Activated CD4-positive, alpha-beta T cell treated with anti-CD3 and anti-CD28 coated beads for 4 hours (primary cell): Measurements from ENCODE around the gene SHANK1.

ENCODE experiments used
- DNase-seq, 2 donors: peaks; one replicate each; pipeline ENCODE4 v3.0.0-alpha.2; 2020

Gene SHANK1

GRCh38 chr19:50725911-50726230, 6.3 kb upstream of the SHANK1 start:
- DNase-seq, result no peak

DNA sequence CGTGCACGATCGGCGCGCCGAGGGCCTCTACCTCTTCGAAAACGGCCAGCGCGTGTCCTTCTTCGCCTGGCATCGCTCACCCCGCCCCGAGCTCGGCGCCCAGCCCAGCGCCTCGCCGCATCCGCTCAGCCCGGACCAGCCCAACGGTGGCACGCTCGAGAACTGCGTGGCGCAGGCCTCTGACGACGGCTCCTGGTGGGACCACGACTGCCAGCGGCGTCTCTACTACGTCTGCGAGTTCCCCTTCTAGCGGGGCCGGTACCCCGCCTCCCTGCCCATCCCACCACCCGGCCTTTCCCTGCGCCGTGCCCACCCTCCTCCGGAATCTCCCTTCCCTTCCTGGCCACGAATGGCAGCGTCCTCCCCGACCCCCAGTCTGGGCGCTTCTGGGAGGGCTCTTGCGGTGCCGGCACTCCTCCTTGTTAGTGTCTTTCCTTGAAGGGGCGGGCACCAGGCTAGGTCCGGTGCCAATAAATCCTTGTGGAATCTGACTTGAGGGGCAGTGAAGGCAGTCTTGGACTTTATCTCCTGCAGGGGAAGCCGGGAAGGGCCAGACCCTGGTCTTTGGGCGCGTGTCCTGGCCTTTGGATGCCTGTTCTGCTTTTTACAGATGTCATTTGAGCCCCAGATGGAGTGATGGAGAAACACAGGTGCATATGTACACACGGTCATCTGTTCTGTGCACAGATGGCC, 5.8 kb upstream of the SHANK1 start:
- DNase-seq, result no peak

DNA sequence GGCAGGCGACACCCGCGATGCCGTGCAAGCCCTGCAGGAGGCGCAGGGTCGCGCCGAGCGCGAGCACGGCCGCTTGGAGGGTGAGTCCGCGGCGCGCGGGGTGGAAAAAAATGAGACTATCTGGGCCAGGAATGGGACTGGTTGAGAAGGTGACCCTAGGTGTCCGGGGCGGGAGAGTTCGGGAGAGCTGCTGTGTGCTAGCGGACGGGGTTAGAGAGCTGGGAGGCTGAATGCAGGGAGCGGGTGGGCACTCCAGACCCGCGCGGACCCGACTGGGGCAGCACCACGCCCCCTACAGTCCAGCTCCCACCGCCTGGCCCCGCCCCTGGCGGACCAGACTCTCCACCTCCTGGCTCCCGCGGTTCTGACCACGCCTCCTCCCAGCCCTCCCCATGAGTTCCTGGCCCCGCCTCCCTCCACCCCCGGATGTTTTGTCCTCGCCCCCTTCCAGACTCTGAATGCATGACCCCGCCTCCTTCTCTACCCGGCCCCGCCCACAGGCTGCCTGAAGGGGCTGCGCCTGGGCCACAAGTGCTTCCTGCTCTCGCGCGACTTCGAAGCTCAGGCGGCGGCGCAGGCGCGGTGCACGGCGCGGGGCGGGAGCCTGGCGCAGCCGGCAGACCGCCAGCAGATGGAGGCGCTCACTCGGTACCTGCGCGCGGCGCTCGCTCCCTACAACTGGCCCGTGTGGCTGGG, 5.1 kb upstream of the SHANK1 start:
- peak; percentile 85 to 88 for DNase-seq

DNA sequence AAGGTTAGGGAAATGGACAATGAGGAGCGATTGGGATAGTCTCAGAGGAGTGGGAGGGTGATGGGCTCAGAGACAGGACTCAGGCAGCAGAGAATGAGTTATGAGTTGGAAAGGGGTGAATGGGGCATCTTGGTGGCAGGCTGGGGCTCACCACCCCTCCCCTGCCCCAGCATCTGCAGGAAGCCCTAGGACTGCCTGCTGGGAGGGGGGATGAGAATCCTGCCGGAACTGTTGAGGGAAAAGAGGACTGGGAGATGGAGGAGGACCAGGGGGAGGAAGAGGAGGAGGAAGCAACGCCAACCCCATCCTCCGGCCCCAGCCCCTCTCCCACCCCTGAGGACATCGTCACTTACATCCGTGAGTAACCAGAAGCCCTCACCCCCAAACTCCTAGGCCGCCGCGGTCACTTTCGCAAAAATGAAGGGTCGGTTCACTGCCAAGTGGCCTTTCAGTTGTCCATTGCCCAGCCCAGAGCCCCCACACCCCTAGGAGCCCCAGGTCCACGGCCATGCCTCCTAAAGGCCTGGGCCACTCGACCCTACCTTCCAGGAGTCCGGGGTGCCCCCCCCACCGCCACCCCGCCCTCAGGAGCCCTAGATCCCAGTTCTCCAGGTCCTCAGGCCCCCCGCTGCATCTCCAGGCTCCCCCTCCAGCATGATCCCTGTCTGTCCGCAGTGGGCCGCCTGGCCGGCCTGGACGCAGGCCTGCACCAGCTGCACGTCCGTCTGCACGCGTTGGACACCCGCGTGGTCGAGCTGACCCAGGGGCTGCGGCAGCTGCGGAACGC, 4.3 kb upstream of the SHANK1 start:
- no peak for DNase-seq

- no peak for DNase-seq
Measured at GRCh38 chr19:50723069-50723468, 3.5 kb upstream of the SHANK1 start, which contains the start of gene CLEC11A. CLEC11A (plus strand) TSS chr19:50723364; CDS start chr19:50723526, 162 bp downstream.

DNA sequence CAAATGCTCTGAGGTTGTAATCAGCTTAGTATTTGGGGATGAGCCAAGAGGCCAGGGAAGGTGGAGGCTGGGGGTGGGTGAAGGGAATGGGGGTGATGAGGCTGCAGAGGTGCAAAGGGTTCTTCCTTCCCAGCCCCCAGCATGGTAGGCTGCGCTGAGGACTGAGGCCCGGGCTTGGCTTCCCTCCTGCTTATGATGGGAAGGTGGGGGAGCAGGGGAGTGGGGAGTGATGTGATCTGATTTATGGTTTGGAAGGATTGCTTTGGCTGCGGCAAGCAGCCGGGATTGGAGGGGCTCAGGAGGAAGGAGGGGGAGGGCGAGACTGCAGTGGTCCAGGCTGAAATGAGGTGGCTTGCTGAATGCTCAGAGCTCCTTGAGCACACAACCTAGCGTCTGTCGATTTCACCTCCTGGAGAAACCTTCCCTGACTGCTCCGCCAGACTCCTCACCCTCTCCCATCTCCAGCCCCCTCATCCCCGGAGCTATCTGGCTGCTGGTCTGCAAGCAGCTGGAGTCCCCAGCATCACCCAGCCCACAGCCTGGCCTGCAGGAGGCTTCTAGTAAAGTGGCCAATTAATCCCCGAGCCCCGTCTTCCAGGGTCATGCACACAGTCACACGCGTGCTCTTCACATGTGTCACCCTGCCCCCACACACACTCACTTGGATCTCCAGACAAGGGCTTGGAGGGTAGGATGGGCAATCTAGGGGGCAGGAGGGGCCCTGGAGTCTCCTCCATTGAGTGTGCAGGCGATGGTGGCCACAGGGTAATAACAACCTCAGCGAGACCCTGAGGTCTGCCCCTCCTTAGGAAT, 2.8 kb upstream of the SHANK1 start:
- no peak for DNase-seq

DNA sequence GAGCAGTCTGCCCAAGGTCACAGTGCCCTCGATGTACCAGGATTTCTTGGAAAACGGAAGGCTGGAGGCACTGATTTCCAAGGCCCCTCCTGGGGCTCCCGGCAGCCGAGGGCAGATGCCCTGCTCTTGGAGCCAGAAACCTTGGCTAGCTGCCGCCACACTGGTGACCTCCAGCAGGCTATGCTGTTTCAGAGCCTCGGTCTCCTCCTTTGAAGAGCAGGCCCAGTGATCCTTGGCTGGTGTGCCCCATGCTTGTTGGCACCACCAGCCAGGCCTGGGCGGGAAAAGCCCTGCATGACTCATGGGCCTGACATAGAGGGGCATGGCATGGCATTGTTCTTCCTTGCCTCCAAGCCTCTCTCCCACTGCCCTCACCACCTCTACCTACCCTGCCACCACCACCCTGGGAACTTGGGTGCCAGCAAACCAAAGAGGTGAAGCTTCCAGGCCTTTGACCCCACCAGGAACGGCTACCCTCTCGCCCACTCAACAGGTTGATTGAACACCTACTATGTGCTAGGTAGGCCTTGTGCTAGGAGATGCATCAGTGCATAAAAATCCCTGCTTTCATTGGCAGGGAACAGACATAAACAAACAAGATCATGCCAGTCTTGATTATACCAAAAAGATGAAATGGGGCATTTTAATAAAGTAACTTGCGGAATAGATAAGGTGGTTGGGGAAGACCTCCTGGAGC, 2.0 kb upstream of the SHANK1 start:
- DNase-seq, result no peak

- DNase-seq, result no peak
Measured at GRCh38 chr19:50720921-50721381, 1.3 kb upstream of the SHANK1 start.

GRCh38 chr19:50720181-50720920, 749 bp upstream of the SHANK1 start:
- no peak for DNase-seq

DNA sequence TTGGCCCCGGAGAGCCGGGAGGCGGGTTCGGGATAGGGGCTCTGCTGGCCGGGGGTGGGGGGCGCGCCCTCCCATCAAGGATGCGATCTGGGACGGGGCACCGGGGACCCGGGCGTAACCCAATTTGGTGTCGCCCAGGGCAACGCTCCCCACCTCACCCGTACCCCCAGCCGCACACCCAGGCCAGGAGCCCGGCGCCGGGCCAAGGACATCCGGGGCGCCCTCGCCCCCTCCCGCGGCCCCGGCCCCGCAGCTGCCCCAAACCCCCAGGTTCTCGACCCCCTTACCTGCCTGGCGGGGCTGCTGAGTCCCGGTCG, 525 bp downstream of the SHANK1 start:
- DNase-seq, result no peak

GRCh38 chr19:50718255-50719118, 1.1 kb downstream of the SHANK1 start:
- DNase-seq, result peak in 1 of 2 donors; percentile 13

DNA sequence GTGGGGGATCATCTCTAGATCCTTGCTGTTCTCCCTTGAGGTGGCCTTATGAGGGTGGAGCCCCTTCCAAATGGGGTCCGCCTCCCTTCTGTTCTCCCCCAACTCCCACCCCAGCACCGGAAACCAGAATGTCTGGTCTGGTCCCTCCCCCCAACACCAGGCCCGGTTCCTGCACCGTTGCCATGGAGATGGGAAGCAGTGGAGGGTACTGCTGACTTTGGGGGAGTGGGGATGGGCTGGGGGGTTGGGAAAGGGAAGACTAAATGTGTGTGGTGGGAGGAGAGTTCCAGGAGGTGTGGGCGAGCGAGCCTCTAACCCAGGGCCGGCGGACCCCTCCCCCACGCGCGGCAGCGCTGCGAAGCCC, 1.7 kb downstream of the SHANK1 start:
- no peak for DNase-seq

DNA sequence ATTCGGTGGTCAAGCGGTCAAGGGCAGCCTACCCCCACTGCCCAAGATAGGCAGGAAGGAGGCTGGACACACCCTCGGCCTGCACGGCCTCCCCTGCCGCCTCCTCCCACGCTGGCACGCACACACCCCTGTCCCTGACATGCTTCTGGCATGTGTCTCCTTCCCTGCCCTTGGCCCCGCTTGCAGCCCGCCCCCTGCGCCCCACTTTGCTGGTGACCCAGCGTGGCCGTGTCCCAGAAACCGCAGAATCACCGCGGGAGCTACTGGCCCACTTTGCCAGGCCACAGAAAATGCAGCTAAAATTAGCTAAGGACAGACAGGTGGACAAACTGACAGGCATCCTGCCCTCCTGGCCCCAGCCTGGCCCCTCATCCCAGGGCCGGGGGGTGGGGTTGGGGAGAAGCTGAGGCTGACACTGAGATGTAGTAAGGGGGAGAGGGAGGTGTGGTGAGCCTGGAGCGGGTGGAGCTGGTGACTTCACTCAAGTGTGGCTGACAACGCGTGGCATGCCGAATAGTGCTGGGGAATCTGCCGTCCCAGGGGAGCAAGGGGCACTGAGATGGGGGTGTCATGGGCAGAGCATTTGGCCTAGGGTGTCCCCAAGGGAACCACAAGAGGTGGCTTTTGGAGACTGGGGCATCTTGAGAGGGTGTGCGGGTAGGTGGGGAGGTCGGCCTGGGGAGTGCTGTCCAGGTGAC, 2.4 kb downstream of the SHANK1 start:
- DNase-seq, result no peak

DNA sequence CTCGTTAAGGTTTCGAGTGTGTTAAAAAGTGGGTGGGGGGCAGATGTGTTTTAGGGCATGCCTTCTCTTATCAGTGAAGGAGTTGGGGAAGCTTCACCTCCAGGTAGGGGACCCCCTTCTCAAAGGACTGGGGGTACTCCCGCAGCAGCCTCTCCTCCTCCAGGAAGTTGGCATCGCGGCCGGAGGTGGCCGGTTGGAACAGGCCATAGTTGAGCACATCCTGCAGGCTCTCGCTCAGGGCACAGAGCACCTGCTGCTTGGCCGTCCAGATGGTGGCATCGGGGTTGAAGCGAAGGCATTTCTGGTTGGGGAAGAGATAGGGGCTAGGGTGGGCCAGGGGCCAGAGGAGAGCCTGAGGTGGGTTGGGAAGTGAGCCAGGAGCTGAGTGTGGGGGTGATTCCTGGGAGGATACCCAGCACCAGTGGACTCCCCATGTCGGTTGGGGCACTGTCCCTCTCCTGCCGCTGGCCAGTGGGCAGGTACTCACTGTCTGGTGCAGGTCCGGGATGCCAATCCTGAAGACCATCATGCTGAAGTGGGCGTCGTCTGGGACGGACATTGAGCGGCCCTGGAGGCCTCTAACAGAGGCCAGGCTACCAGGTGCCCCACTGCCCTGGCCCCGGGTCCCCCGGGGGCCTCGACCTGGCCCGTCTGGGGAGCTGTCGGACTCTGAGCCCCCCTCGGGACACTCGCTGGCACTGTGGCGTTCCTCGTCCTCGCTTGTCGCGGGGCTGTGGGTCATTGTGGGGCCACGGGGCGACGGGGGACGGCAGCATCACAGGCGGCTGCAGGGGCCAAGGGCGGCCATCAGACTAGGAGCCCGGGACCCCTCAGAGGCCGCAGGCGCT, 3.2 kb downstream of the SHANK1 start:
- DNase-seq, result no peak

DNA sequence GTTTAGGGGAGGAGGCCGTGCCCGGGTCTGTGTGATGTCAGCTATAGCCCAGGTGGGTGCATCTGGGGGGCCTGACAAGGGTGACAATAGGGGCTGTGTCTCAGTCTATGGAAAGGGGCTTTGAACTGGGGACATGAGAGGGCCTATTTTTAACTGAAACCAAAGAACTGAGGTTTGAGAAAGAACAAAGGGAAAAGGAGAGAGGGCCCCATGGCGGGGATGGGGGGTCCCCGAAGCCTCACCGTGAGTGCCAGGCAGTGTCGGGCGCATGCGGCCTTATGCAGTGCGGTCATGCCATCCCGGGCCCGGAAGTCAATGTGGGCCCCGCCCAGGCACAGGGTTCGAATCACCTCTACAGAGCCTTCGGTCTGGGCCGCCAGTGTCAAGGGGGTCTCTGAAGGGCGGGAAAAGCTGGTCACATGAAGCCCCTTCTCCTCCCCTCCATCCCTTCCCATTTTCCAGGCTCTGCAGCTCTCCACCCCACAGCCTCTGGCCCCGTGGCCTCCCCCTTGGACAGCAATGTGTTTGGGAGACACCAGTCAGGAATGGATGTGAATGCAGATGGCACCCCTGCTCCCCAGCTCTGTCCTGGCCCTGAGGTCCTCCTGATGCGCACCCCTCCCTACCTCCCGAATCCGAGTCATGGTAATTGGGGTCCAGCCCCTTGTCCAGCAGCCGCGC, 5.9 kb downstream of the SHANK1 start:
- DNase-seq, result no peak

- DNase-seq, result no peak
Measured at GRCh38 chr19:50712833-50713232, 6.8 kb downstream of the SHANK1 start.

- DNase-seq, result no peak
Measured at GRCh38 chr19:50711805-50712204, 7.8 kb downstream of the SHANK1 start.

- no peak for DNase-seq
Measured at GRCh38 chr19:50711196-50711595, 8.4 kb downstream of the SHANK1 start.

- DNase-seq, result no peak
Measured at GRCh38 chr19:50710612-50711011, 9.0 kb downstream of the SHANK1 start.
